ENCODE measurements around the gene RCCD1.
"Not testable (repeated sequence)": the region's sequence is repeated elsewhere in the genome, so short reads cannot be mapped to it uniquely, and the experiment has no call there.

RCCD1 gene

GRCh38 chr15:90954712-90955623, at the start of gene RCCD1:
TSS of gene RCCD1 (plus strand) at chr15:90954884. CDS start at chr15:90956735, 1,851 bp downstream.
- in situ Hi-C loops (cut with MboI; ENCODE audit: low sequenced_read_pairs): no loop called here

GRCh38 chr15:90905306-90906180, 49.1 kb upstream of the RCCD1 start:
- in situ Hi-C loops (cut with MboI; ENCODE audit: low sequenced_read_pairs): no loop called here

GRCh38 chr15:90906181-90906849, 48.4 kb upstream of the RCCD1 start:
- in situ Hi-C loops (cut with MboI; ENCODE audit: low sequenced_read_pairs): no loop called here

GRCh38 chr15:90907051-90907660, 47.5 kb upstream of the RCCD1 start:
- in situ Hi-C loops (cut with MboI; ENCODE audit: low sequenced_read_pairs): no loop called here

GRCh38 chr15:90907838-90908507, 46.7 kb upstream of the RCCD1 start:
- in situ Hi-C loops (cut with MboI; ENCODE audit: low sequenced_read_pairs): no loop called here

- in situ Hi-C loops (cut with MboI; ENCODE audit: low sequenced_read_pairs): not testable (repeated sequence)
These were observed 45.2 kb upstream of the RCCD1 start for GRCh38 chr15:90909449-90909848.

- in situ Hi-C loops (cut with MboI; ENCODE audit: low sequenced_read_pairs): no loop called here
These were observed 44.7 kb upstream of the RCCD1 start for GRCh38 chr15:90909976-90910375.

GRCh38 chr15:90910441-90911301, 44.0 kb upstream of the RCCD1 start:
- in situ Hi-C loops (cut with MboI; ENCODE audit: low sequenced_read_pairs): no loop called here

- in situ Hi-C loops (cut with MboI; ENCODE audit: low sequenced_read_pairs): no loop called here
These were observed 43.4 kb upstream of the RCCD1 start for GRCh38 chr15:90911302-90911623.

GRCh38 chr15:90911906-90912769, 42.5 kb upstream of the RCCD1 start:
- in situ Hi-C loops (cut with MboI; ENCODE audit: low sequenced_read_pairs): no loop called here

- in situ Hi-C loops (cut with MboI; ENCODE audit: low sequenced_read_pairs): no loop called here
These were observed 42.0 kb upstream of the RCCD1 start for GRCh38 chr15:90912770-90913075.

- in situ Hi-C loops (cut with MboI; ENCODE audit: low sequenced_read_pairs): no loop called here
These were observed 41.2 kb upstream of the RCCD1 start for GRCh38 chr15:90913398-90913944.

- in situ Hi-C loops (cut with MboI; ENCODE audit: low sequenced_read_pairs): no loop called here
These were observed 40.2 kb upstream of the RCCD1 start for GRCh38 chr15:90914305-90915080.

- in situ Hi-C loops (cut with MboI; ENCODE audit: low sequenced_read_pairs): no loop called here
These were observed 39.4 kb upstream of the RCCD1 start for GRCh38 chr15:90915216-90915807.

- in situ Hi-C loops (cut with MboI; ENCODE audit: low sequenced_read_pairs): no loop called here
These were observed 38.8 kb upstream of the RCCD1 start for GRCh38 chr15:90915808-90916440.

- in situ Hi-C loops (cut with MboI; ENCODE audit: low sequenced_read_pairs): no loop called here
These were observed 38.2 kb upstream of the RCCD1 start for GRCh38 chr15:90916461-90916860.

- in situ Hi-C loops (cut with MboI; ENCODE audit: low sequenced_read_pairs): no loop called here
These were observed 37.1 kb upstream of the RCCD1 start for GRCh38 chr15:90917569-90917968.

All from HL-60/S4 (cell line).